ENCODE measurements around the gene NEIL3. TPM values are rescaled to one million over a fixed set of nuclear protein-coding genes. Genes with fewer than 3 reads are reported as not detected.

NEIL3 gene
- total and polyA plus RNA-seq, 9 of the 15 experiments (the other 6 are each of a cell fraction or from before 2014, with no cell fraction given) = 2.7 to 23.3 (median 12.9) TPM

- intact Hi-C loops (cut with micrococcal nuclease) = no loop called here
- ATAC-seq = no peak
- BruUV-seq (replicated peaks) = no TSS peak
- Histone ChIP-seq H3K79me2 (ENCODE audit: control insufficient read depth, insufficient read depth, low read length) (no peaks in the 10 kb centered on the region), H3K27me3 (ENCODE audit: control insufficient read depth in 2 of 2, insufficient read depth in 2 of 2, low read length in 2 of 2) (no peaks in the 10 kb centered on the region), H3K9ac (ENCODE audit: insufficient read depth in 1 of 2, low read depth in 2 of 2, low read length in 2 of 2) (no peak overlapping the region), H3K4me1 (replicated peaks in 1 of 2; ENCODE audit: control insufficient read depth in 2 of 2, insufficient read depth in 2 of 2, low read length in 2 of 2) (peaks cover 0 to 7% of the 10 kb centered on the region in 2 experiments; a peak in 3 of 5 replicates), H3K36me3 (ENCODE audit: control insufficient read depth, insufficient read depth, low read length) (no peaks in the 10 kb centered on the region), H2AFZ (ENCODE audit: low read depth, low read length) (no peak overlapping the region), H3K9me3 (replicated peaks; ENCODE audit: control insufficient read depth, insufficient read depth, low read depth, low read length) (no peaks in the 10 kb centered on the region), H3K27ac (ENCODE audit: extremely low read depth, low read depth, low read length) (no peak overlapping the region), H3K4me2 (ENCODE audit: insufficient read depth, low read length) (no peak overlapping the region), H3K9me1 (ENCODE audit: control insufficient read depth, insufficient read depth, low read length) (no peaks in the 10 kb centered on the region), H4K20me1 (replicated peaks; ENCODE audit: control insufficient read depth, insufficient read depth, low read length) (no peaks in the 10 kb centered on the region), H3K4me3 (no peak overlapping the region)
- FAIRE-seq = no peak
- POLR2A ChIA-PET = no interaction called here
- in situ Hi-C loops (cut with MboI) = no loop called here
- DNase-seq (ENCODE audit: extremely low read depth in 1 of 4, low spot score in 3 of 4) = no peak
- 0% methylated on average over 2 of the region's 2 CpGs for WGBS (ENCODE audit: insufficient coverage, low coverage, missing lambda C conversion rate)
- TF ChIP-seq ZKSCAN1 (IDR thresholded peaks at IDR 0.05; ENCODE audit: low read depth, low read length) (no peak), RCOR1 (IDR thresholded peaks at IDR 0.05; ENCODE audit: borderline replicate concordance in 1 of 2, low read depth in 2 of 2, low read length in 2 of 2) (no peak), ZC3H8 (IDR thresholded peaks at IDR 0.05) (no peak), ZNF316 (IDR thresholded peaks at IDR 0.05) (no peak), FOXP1 (CRISPR knock-in tag; IDR thresholded peaks at IDR 0.05) (no peak), CBX1 (IDR thresholded peaks at IDR 0.05; ENCODE audit: low read depth) (no peak), TAF1 (IDR thresholded peaks at IDR 0.05; ENCODE audit: control insufficient read depth, extremely low read depth, insufficient read depth, low read length, severe bottlenecking) (no peak)
- CTCF ChIA-PET (ENCODE audit: low intra/inter-chr PET ratio) = no interaction called here
Measured at GRCh38 chr4:177385576-177386277, 76.1 kb downstream of the NEIL3 start.
